Ishikawa (cell line): Measurements from ENCODE around the gene PAPPA.

Source experiments
- CEBPB ChIP-seq: IDR thresholded peaks from 2 replicates; pipeline ENCODE4 v1.6.1; 2012
- CREB1 ChIP-seq: IDR thresholded peaks from 2 replicates; pipeline ENCODE4 v1.6.1; 2012; ENCODE audit warnings: low read depth
- EGR1 ChIP-seq: IDR thresholded peaks from 2 replicates; pipeline ENCODE4 v1.6.1; 2012
- EP300 ChIP-seq: IDR thresholded peaks from 2 replicates; pipeline ENCODE4 v1.6.1; 2012; ENCODE audit warnings: borderline replicate concordance
- FOXM1 ChIP-seq: IDR thresholded peaks from 2 replicates; pipeline ENCODE4 v1.6.1; 2012; ENCODE audit warnings: low read depth, borderline replicate concordance
- NFIC ChIP-seq: IDR thresholded peaks from 2 replicates; pipeline ENCODE4 v1.6.1; 2012
- RAD21 ChIP-seq: IDR thresholded peaks from 2 replicates; pipeline ENCODE4 v1.6.1; 2012; ENCODE audit warnings: low read depth
- REST ChIP-seq: IDR thresholded peaks from 2 replicates; pipeline ENCODE4 v1.6.1; 2012; ENCODE audit warnings: low read depth, mild to moderate bottlenecking
- TAF1 ChIP-seq: IDR thresholded peaks from 2 replicates; pipeline ENCODE4 v1.6.1; 2012; ENCODE audit warnings: low read depth, mild to moderate bottlenecking
- TCF12 ChIP-seq: IDR thresholded peaks from 2 replicates; pipeline ENCODE4 v1.6.1; 2012; ENCODE audit warnings: low read depth
- TEAD4 ChIP-seq: IDR thresholded peaks from 2 replicates; pipeline ENCODE4 v1.6.1; 2012
- USF1 ChIP-seq: IDR thresholded peaks from 2 replicates; pipeline ENCODE4 v1.6.1; 2012
- YY1 ChIP-seq: IDR thresholded peaks from 2 replicates; pipeline ENCODE4 v1.6.1; 2012; ENCODE audit warnings: low read depth
- ZBTB7A ChIP-seq: IDR thresholded peaks from 2 replicates; pipeline ENCODE4 v1.6.1; 2012; ENCODE audit warnings: low read depth
- TF ChIP-seq, protein P1 (sequence below): IDR thresholded peaks from 2 replicates; pipeline ENCODE4 v1.6.1; 2012

PAPPA gene

DNA sequence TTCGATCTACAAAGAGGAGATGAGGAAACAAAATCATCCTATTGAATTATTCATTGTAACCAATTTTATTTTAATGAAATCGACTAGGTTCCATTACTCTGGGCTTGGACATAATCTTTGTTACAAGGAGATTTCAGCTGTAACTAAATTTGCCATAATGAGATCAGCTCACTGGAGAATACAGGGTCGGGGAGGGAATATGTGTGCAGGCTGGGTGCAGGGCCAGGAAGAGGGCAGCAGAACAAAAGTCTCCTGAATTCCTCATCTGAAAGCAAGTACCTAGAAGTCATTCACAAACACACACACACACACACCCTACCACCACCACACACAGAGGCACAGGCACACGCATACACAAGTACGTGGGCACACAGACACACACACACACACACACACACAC lies 151.2 kb downstream of the PAPPA start:
- TF ChIP-seq CEBPB = no peak

DNA sequence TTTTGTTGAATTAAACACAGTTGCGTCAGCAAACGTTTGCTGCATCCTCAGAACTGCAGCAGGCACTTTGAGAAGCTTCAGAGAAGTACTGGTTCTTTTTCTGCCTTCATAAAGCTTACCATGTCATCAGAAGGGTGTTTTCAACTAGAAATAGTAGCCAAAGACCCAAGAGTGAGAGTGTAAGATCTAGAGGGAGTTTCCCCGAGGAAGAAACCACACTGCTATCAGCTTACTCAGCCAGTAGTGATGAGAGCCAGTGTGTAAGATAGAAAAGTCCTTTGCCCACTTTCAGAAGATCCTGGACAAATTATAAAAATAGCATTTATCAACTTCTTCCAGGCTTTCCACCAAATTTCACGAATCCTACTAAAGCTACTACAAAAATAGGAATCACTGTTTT lies 154.5 kb downstream of the PAPPA start:
- TF ChIP-seq EGR1 = no peak
- TF ChIP-seq YY1 = no peak
- no peak for TF ChIP-seq REST
- TF ChIP-seq NFIC = no peak

- TF ChIP-seq NFIC = no peak
- TF ChIP-seq EGR1 = no peak
- TF ChIP-seq RAD21 = no peak
- no peak for TF ChIP-seq TCF12
- TF ChIP-seq CEBPB = no peak
- TF ChIP-seq ZBTB7A = no peak
- no peak for TF ChIP-seq CREB1
- no peak for TF ChIP-seq EP300
- TF ChIP-seq TAF1 = no peak
- TF ChIP-seq FOXM1 = no peak
- TF ChIP-seq TEAD4 = no peak
- no peak for TF ChIP-seq REST
Observed at GRCh38 chr9:116309900-116310611, 156.5 kb downstream of the PAPPA start.

DNA sequence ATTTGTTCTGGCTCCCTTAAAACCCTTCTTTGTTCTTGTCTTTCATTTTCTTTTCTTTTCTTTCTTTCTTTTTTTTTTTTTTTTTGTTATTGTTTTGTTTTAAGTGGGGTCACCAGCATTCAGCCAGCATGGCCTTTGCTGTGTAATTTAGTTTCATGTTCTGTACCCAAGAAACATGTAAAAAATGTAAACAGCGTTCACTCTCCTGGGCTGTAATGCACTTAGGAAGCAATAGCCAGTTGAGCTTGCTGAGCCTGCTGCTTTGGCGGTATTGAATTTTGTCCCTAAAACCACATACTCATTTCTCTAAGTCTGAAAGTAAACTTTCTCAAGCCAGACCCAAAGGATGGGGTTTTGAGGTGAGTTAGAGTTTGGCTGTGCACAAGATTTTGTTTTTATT lies 158.6 kb downstream of the PAPPA start:
- no peak for TF ChIP-seq REST
- TF ChIP-seq EP300 = no peak
- TF ChIP-seq YY1 = no peak
- no peak for TF ChIP-seq USF1
- TF ChIP-seq NFIC = no peak
- TF ChIP-seq FOXM1 = no peak

DNA sequence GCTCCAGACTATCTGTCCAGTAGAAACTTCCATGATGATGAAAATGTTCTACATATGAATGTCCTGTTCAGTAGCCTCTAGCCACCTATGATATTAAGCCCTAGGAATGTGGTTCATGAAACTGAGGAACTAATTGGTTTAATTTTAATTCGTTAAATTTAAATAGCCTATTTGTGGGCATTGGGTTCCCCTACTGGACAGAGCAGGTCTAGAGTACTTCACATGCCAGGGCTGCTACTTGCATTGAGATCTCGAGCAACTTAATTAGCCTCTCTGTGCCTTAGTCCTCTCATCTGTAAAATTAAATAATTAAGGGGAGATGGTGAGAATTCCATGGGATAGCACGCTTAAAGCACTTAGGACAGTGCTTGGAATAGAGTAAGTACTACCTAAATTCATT lies 160.0 kb downstream of the PAPPA start:
- TF ChIP-seq USF1 = no peak
- no peak for TF ChIP-seq EP300
- TF ChIP-seq, protein P1, sequence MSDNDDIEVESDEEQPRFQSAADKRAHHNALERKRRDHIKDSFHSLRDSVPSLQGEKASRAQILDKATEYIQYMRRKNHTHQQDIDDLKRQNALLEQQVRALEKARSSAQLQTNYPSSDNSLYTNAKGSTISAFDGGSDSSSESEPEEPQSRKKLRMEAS = no peak
- no peak for TF ChIP-seq TAF1
- TF ChIP-seq FOXM1 = no peak
- no peak for TF ChIP-seq EGR1
- no peak for TF ChIP-seq CREB1
- no peak for TF ChIP-seq YY1
- no peak for TF ChIP-seq TEAD4
- TF ChIP-seq TCF12 = no peak
- no peak for TF ChIP-seq CEBPB
- TF ChIP-seq ZBTB7A = no peak

- TF ChIP-seq YY1 (no peak), TCF12 (no peak)
Observed at GRCh38 chr9:116316246-116316645, 162.7 kb downstream of the PAPPA start.
